ENCODE measurements around the gene PLOD2. TPM values are rescaled to one million over a fixed set of nuclear protein-coding genes. Genes with fewer than 3 reads are reported as not detected.

Gene PLOD2
- total RNA-seq, 2 donors from 2014 or later = 4.6 TPM; not detected in 1

- Mint-ChIP-seq H3K9me3 (peaks cover 0 to 3% of the 10 kb centered on the region in 2 donors), H3K36me3 (no peaks in the 10 kb centered on the region), H3K27ac (no peak overlapping the region)
- DNase-seq (ENCODE audit: low spot score in 2 of 2) = no peak
- no peak for ATAC-seq
These were observed 108.8 kb downstream of the PLOD2 start for GRCh38 chr3:146052056-146052790.

GRCh38 chr3:146050691-146051090 lies 110.3 kb downstream of the PLOD2 start:
- Mint-ChIP-seq H3K36me3 (no peaks in the 10 kb centered on the region), H3K27ac (no peak overlapping the region), H3K9me3 (peaks cover 0 to 10% of the 10 kb centered on the region in 2 donors)
- no peak for DNase-seq (ENCODE audit: low spot score in 2 of 2)
- ATAC-seq = no peak

GRCh38 chr3:146047485-146047884 lies 113.5 kb downstream of the PLOD2 start:
- H3K9me3 Mint-ChIP-seq = peaks cover 10 to 19% of the 10 kb centered on the region in 2 donors
- H3K27ac Mint-ChIP-seq = no peak overlapping the region
- no peaks in the 10 kb centered on the region for H3K36me3 Mint-ChIP-seq
- ATAC-seq = no peak
- no peak for DNase-seq (ENCODE audit: low spot score in 2 of 2)

- DNase-seq (ENCODE audit: low spot score in 2 of 2) = no peak
- H3K27ac Mint-ChIP-seq = no peak overlapping the region
- peaks cover 10 to 17% of the 10 kb centered on the region in 2 donors for H3K9me3 Mint-ChIP-seq
- ATAC-seq = no peak
- no peaks in the 10 kb centered on the region for H3K36me3 Mint-ChIP-seq
These were observed 116.9 kb downstream of the PLOD2 start for GRCh38 chr3:146044046-146044445.

GRCh38 chr3:146040630-146041029 lies 120.4 kb downstream of the PLOD2 start:
- no peak overlapping the region for H3K27ac Mint-ChIP-seq
- H3K36me3 Mint-ChIP-seq = no peaks in the 10 kb centered on the region
- ATAC-seq (no peak), DNase-seq (ENCODE audit: low spot score in 2 of 2) (no peak)
- H3K9me3 Mint-ChIP-seq = peaks cover 9 to 10% of the 10 kb centered on the region in 2 donors

GRCh38 chr3:146037697-146038096 lies 123.3 kb downstream of the PLOD2 start:
- Mint-ChIP-seq H3K36me3 (no peaks in the 10 kb centered on the region), H3K9me3 (peaks cover 0 to 4% of the 10 kb centered on the region in 2 donors), H3K27ac (no peak overlapping the region)
- DNase-seq (ENCODE audit: low spot score in 2 of 2) = no peak
- no peak for ATAC-seq

- H3K27ac Mint-ChIP-seq = no peak overlapping the region
- no peak for DNase-seq (ENCODE audit: low spot score in 2 of 2)
- ATAC-seq = no peak
- peaks cover 5 to 10% of the 10 kb centered on the region in 2 donors for H3K9me3 Mint-ChIP-seq
- no peaks in the 10 kb centered on the region for H3K36me3 Mint-ChIP-seq
These were observed 124.7 kb downstream of the PLOD2 start for GRCh38 chr3:146036281-146036680.

- H3K27ac Mint-ChIP-seq = no peak overlapping the region
- peaks cover 10 to 14% of the 10 kb centered on the region in 2 donors for H3K9me3 Mint-ChIP-seq
- no peaks in the 10 kb centered on the region for H3K36me3 Mint-ChIP-seq
- no peak for ATAC-seq
- no peak for DNase-seq (ENCODE audit: low spot score in 2 of 2)
These were observed 125.6 kb downstream of the PLOD2 start for GRCh38 chr3:146035366-146035765.

GRCh38 chr3:146033950-146034349 lies 127.0 kb downstream of the PLOD2 start:
- Mint-ChIP-seq H3K36me3 (no peaks in the 10 kb centered on the region), H3K27ac (no peak overlapping the region), H3K9me3 (peaks cover 11 to 22% of the 10 kb centered on the region in 2 donors)
- DNase-seq (ENCODE audit: low spot score in 2 of 2) = no peak
- ATAC-seq = no peak

- ATAC-seq = no peak
- peaks cover 12 to 26% of the 10 kb centered on the region in 2 donors for H3K9me3 Mint-ChIP-seq
- DNase-seq (ENCODE audit: low spot score in 2 of 2) = no peak
- no peaks in the 10 kb centered on the region for H3K36me3 Mint-ChIP-seq
- no peak overlapping the region for H3K27ac Mint-ChIP-seq
These were observed 134.4 kb downstream of the PLOD2 start for GRCh38 chr3:146026547-146026946.

GRCh38 chr3:146024260-146024659 lies 136.7 kb downstream of the PLOD2 start:
- no peaks in the 10 kb centered on the region for H3K36me3 Mint-ChIP-seq
- H3K27ac Mint-ChIP-seq = no peak overlapping the region
- ATAC-seq (no peak), DNase-seq (ENCODE audit: low spot score in 2 of 2) (no peak)
- H3K9me3 Mint-ChIP-seq = peaks cover 7 to 8% of the 10 kb centered on the region in 2 donors

GRCh38 chr3:146020969-146021368 lies 140.0 kb downstream of the PLOD2 start:
- Mint-ChIP-seq H3K27ac (no peak overlapping the region), H3K36me3 (peaks cover 0 to 6% of the 10 kb centered on the region in 2 donors), H3K9me3 (peaks cover 15 to 19% of the 10 kb centered on the region in 2 donors)

GRCh38 chr3:146019508-146019907 lies 141.5 kb downstream of the PLOD2 start:
- ATAC-seq (no peak), DNase-seq (ENCODE audit: low spot score in 2 of 2) (no peak)
- H3K36me3 Mint-ChIP-seq = peaks cover 0 to 6% of the 10 kb centered on the region in 2 donors
- H3K27ac Mint-ChIP-seq = no peak overlapping the region
- peaks cover 15 to 19% of the 10 kb centered on the region in 2 donors for H3K9me3 Mint-ChIP-seq

More at GRCh38 chr3:146020969-146021368, 140.0 kb downstream of the PLOD2 start:
- DNase-seq (ENCODE audit: low spot score in 2 of 2) (no peak), ATAC-seq (no peak)

Other genes starting within 250 kb of the PLOD2 start
- gene PLSCR4, start 89.9 kb upstream of the PLOD2 start, total RNA-seq = not detected

Data from activated naive CD4-positive, alpha-beta T cell treated with anti-CD3 and anti-CD28 coated beads, Interleukin-2, amount 50 U/mL, for 72 hours (primary cell).